Left lung (tissue), 10 donors: ENCODE data around the gene UPF1. TPM values are rescaled to one million over a fixed set of nuclear protein-coding genes. Genes with fewer than 3 reads are reported as not detected.

Experiments used
- ATAC-seq: fragments of 200-7000 bp; cut with Tn5 transposase; one replicate; pipeline ENCODE4 v1.9.1; 2020; ENCODE audit warnings: moderate library complexity
- DNase-seq, 4 donors: peaks; one replicate each; pipeline ENCODE4 v3.0.0-alpha.2; 2013 to 2020
- H3K27ac ChIP-seq, 2 donors: fragments of 200-600 bp; sonication (generic) in 1 of 2; one replicate each; pipeline versions ENCODE4 v1.5.0 to v1.8.0; 2020 to 2021
- H3K27me3 ChIP-seq, 2 donors: fragments of 200-600 bp; sonication (generic) in 1 of 2; one replicate each; pipeline versions ENCODE4 v1.5.0 to v1.8.0; 2020 to 2021
- H3K36me3 ChIP-seq, 2 donors: fragments of 200-600 bp; sonication (generic) in 1 of 2; one replicate each; pipeline versions ENCODE4 v1.5.0 to v1.8.0; 2020 to 2021
- H3K4me1 ChIP-seq, 2 donors: fragments of 200-600 bp; one replicate each; pipeline ENCODE4 v1.8.0; 2021
- H3K4me3 ChIP-seq, 2 donors: fragments of 200-600 bp; sonication (generic) in 1 of 2; one replicate each; pipeline versions ENCODE4 v1.5.0 to v1.8.0; 2020 to 2021; ENCODE audit warnings: mild to moderate bottlenecking in 1 of 2
- H3K9me3 ChIP-seq, 2 donors: fragments of 200-600 bp; sonication (generic) in 1 of 2; one replicate each; pipeline versions ENCODE4 v1.5.0 to v1.8.0; 2020 to 2021
- CTCF ChIP-seq, 2 donors: fragments of 200-600 bp; sonication (generic) in 1 of 2; IDR thresholded peaks; one replicate each; pipeline versions ENCODE4 v1.5.0 to v1.8.0; 2021; ENCODE audit warnings: antibody characterized with exemption in 2 of 2
- intact Hi-C, 2 donors: fragments of 100-400 bp; cut with DNase I; formaldehyde crosslinking; loops; one replicate each; pipeline versions ENCODE4 v1.11.2 to v1.14.2; 2022
- polyA plus RNA-seq, 6 donors: library from polyadenylated mRNA; unstranded; fragments of 120-200 nt; gene quantifications; one replicate each; pipeline ENCODE4 v1.2.1, GENCODE V29; 2013; ENCODE audit not compliant: insufficient read length in 6 of 6
- total RNA-seq, 2 donors: library from RNA; stranded (reverse); fragmentation: NEBNext Ultra II Directional; extraction: Animal tissue kit (Norgen Biotek cat#: 25700); gene quantifications; one replicate each; pipeline ENCODE4 v1.2.1, GENCODE V29; 2021
- donor health status: DM: no; HTN: yes; CAD: no.
- donor health status: DM: no; HTN: no; CAD: no.

The UPF1 gene
- total and polyA plus RNA-seq, 8 donors, result 49.1 to 80.9 (median 55.3) TPM

DNA sequence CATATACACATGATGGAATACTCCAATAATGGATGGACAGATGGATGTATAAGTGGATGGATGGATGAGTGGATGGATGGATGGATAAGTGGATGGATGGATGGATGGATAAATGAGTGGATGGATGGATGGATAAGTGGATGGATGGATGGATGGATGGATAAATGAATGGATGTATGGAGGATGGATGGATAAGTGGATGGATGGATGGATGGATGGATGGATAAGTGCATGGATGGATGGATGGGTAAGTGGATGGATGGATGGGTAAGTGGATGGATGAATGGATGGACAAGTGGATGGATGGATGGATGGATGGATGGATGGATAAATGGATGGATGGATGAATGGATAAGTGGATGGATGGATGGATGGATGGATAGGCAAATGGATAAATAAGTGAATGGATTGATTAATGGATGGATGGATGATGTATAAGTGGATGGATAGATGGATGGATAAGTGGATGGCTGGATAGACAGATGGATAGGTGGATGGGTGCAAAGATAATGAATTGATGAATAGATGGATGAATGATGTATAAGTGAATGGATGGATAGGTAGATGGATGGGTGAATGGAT is 32.3 kb upstream of the UPF1 start:
- no peak for DNase-seq
- no peaks in the 10 kb centered on the region for H3K36me3 ChIP-seq
- H3K4me3 ChIP-seq, result no peak overlapping the region
- no peak for ATAC-seq
- no peak for TF ChIP-seq CTCF (IDR thresholded peaks at IDR 0.05)
- peaks cover 0 to 75% of the 10 kb centered on the region in 2 donors for H3K27me3 ChIP-seq
- no peaks in the 10 kb centered on the region for H3K4me1 ChIP-seq
- intact Hi-C loops, result no loop called here
- H3K27ac ChIP-seq, result no peak overlapping the region
- no peaks in the 10 kb centered on the region for H3K9me3 ChIP-seq

GRCh38 chr19:18800079-18800478 is 31.7 kb upstream of the UPF1 start:
- Histone ChIP-seq H3K9me3 (no peaks in the 10 kb centered on the region), H3K36me3 (no peaks in the 10 kb centered on the region), H3K4me1 (no peaks in the 10 kb centered on the region), H3K27me3 (peaks cover 0 to 69% of the 10 kb centered on the region in 2 donors), H3K4me3 (no peak overlapping the region), H3K27ac (no peak overlapping the region)
- ATAC-seq (no peak), DNase-seq (no peak)
- no peak for TF ChIP-seq CTCF (IDR thresholded peaks at IDR 0.05)
- intact Hi-C loops, result no loop called here

- no peak for TF ChIP-seq CTCF (IDR thresholded peaks at IDR 0.05)
- H3K27ac ChIP-seq, result no peak overlapping the region
- DNase-seq (no peak), ATAC-seq (no peak)
- H3K27me3 ChIP-seq, result peaks cover 0 to 63% of the 10 kb centered on the region in 2 donors
- no peaks in the 10 kb centered on the region for H3K36me3 ChIP-seq
- H3K9me3 ChIP-seq, result no peaks in the 10 kb centered on the region
- intact Hi-C loops, result no loop called here
- no peak overlapping the region for H3K4me3 ChIP-seq
- H3K4me1 ChIP-seq, result no peaks in the 10 kb centered on the region
Observed at GRCh38 chr19:18800636-18801035, 31.1 kb upstream of the UPF1 start.

DNA sequence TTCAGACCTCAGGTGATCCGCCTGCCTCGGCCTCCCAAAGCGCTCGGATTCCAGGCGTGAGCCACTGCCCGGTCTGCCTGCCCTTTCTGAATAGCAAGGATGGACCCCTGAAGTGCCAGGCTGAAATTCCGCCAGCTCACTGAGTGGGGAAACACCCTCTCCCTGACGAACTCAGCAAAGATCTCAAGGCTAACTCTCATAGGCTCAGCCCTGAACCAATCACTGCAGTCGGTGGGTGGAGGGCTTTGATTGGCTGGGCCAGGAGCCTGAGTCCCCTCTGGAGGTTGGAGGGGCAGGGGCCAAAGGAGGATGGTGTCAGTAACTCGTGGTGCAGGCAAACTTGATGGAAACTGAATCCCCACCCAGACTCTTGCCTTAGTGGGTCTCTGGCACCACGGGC is 29.4 kb upstream of the UPF1 start:
- Histone ChIP-seq H3K27me3 (peaks cover 0 to 46% of the 10 kb centered on the region in 2 donors), H3K4me3 (no peak overlapping the region), H3K9me3 (no peaks in the 10 kb centered on the region), H3K36me3 (no peaks in the 10 kb centered on the region), H3K27ac (no peak overlapping the region), H3K4me1 (no peaks in the 10 kb centered on the region)
- DNase-seq, result no peak
- no peak for TF ChIP-seq CTCF (IDR thresholded peaks at IDR 0.05)
- no peak for ATAC-seq
- intact Hi-C loops, result no loop called here

GRCh38 chr19:18803550-18804138 is 28.1 kb upstream of the UPF1 start:
- Histone ChIP-seq H3K27me3 (peaks cover 0 to 33% of the 10 kb centered on the region in 2 donors), H3K27ac (no peak overlapping the region), H3K4me3 (no peak overlapping the region), H3K4me1 (no peaks in the 10 kb centered on the region), H3K36me3 (no peaks in the 10 kb centered on the region), H3K9me3 (no peaks in the 10 kb centered on the region)
- DNase-seq (no peak), ATAC-seq (no peak)
- TF ChIP-seq CTCF (IDR thresholded peaks at IDR 0.05), result no peak
- intact Hi-C loops, result no loop called here
